GM12878 (cell line): Measurements from ENCODE around the gene ARID1A. TPM values are rescaled to one million over a fixed set of nuclear protein-coding genes. Genes with fewer than 3 reads are reported as not detected.

Experiments used
- ATAC-seq: fragments of 200-7000 bp; cut with Tn5 transposase; 3 replicates; pipeline ENCODE4 v1.9.1; 2020; ENCODE audit warnings: mild to moderate bottlenecking, moderate library complexity
- BruUV-seq: library from RNA; stranded (reverse); fragments of 400-500 nt; replicated peaks from 2 replicates; lab custom pipeline; 2021; lab: Mats Ljungman, UMichigan
- CTCF ChIA-PET: fragments of 300-600 bp; sonication (Branson Sonifier 250); formaldehyde crosslinking; extraction: SDS; loops from one replicate; lab custom pipeline; 2021; ENCODE audit warnings: inconsistent platforms; lab: Yijun Ruan, JAX
- POLR2A ChIA-PET: fragments of 350-600 bp; formaldehyde crosslinking; extraction: SDS; loops from one replicate; lab custom pipeline; 2021; ENCODE audit warnings: inconsistent platforms; lab: Charles Lee
- RAD21 ChIA-PET: fragments of 300-600 bp; sonication (Branson Sonifier 250); formaldehyde crosslinking; loops from one replicate; lab custom pipeline; 2023; ENCODE audit warnings: antibody characterized with exemption; ENCODE audit not compliant: unreplicated experiment; lab: Charles Lee
- SMC1A ChIA-PET: fragments of 300-600 bp; sonication (Branson Sonifier 250); formaldehyde crosslinking; loops from one replicate; lab custom pipeline; 2023; ENCODE audit not compliant: unreplicated experiment, uncharacterized antibody; lab: Charles Lee
- DNase-seq: peaks from one replicate; pipeline ENCODE4 v3.0.0-alpha.2; 2011; ENCODE audit warnings: low read depth, low spot score
- FAIRE-seq: peaks from 3 replicates; lab custom pipeline; 2011; peaks lifted over from hg19 to GRCh38; lab: Jason Lieb, UNC
- H2AFZ ChIP-seq: 2 replicates; pipeline ENCODE4 v1.6.0; 2011; ENCODE audit warnings: low read depth, low read length, control low read depth; ENCODE audit not compliant: control insufficient read depth
- H3K27ac ChIP-seq: 2 replicates; pipeline ENCODE4 v1.5.1; 2011; ENCODE audit warnings: control low read depth; ENCODE audit not compliant: control insufficient read depth, insufficient read depth
- H3K27me3 ChIP-seq, 2 experiments: replicated peaks in 1 of 2; 2 replicates each; pipeline versions ENCODE4 v1.6.0 to v1.6.1; 2011; ENCODE audit warnings: low read length in 1 of 2; ENCODE audit not compliant: control insufficient read depth in 2 of 2, insufficient read depth in 2 of 2
- H3K36me3 ChIP-seq, 2 experiments: 2 replicates each; pipeline ENCODE4 v1.5.1; 2011; ENCODE audit warnings: low read length in 1 of 2; ENCODE audit not compliant: control insufficient read depth in 2 of 2, insufficient read depth in 2 of 2
- H3K4me1 ChIP-seq: 2 replicates; pipeline ENCODE4 v1.6.1; 2011; ENCODE audit warnings: mild to moderate bottlenecking, low read length, moderate library complexity, mixed read lengths; ENCODE audit not compliant: control insufficient read depth, insufficient read depth
- H3K4me2 ChIP-seq: 2 replicates; pipeline ENCODE4 v1.6.0; 2011; ENCODE audit warnings: control low read depth; ENCODE audit not compliant: control insufficient read depth, insufficient read depth
- H3K4me3 ChIP-seq: fragments of 200-600 bp; sonication (generic); 2 replicates; pipeline ENCODE4 v1.5.1; 2016
- H3K79me2 ChIP-seq: 2 replicates; pipeline ENCODE4 v1.6.0; 2011; ENCODE audit warnings: low read length; ENCODE audit not compliant: control insufficient read depth, insufficient read depth
- H3K9ac ChIP-seq: 2 replicates; pipeline ENCODE4 v1.8.0; 2011; ENCODE audit warnings: low read length, control low read depth, mixed read lengths; ENCODE audit not compliant: control insufficient read depth, insufficient read depth
- H3K9me3 ChIP-seq: replicated peaks from 3 replicates; pipeline ENCODE4 v1.5.1; 2011; ENCODE audit warnings: mild to moderate bottlenecking, low read length; ENCODE audit not compliant: control insufficient read depth, insufficient read depth
- H4K20me1 ChIP-seq: 2 replicates; pipeline ENCODE4 v1.6.0; 2011; ENCODE audit not compliant: control insufficient read depth, insufficient read depth
- FOXM1 ChIP-seq: IDR thresholded peaks from 2 replicates; pipeline ENCODE4 v1.6.1; 2012; ENCODE audit warnings: low read depth, mild to moderate bottlenecking, inconsistent platforms, low read length, moderate library complexity
- GATAD2B ChIP-seq: fragments of 450-650 bp; conservative IDR thresholded peaks from 2 replicates; pipeline ENCODE4 v1.6.1; 2017; ENCODE audit warnings: low read depth, mild to moderate bottlenecking, moderate library complexity
- IKZF1 ChIP-seq: fragments of 450-650 bp; conservative IDR thresholded peaks from 2 replicates; pipeline ENCODE4 v1.6.1; 2017; ENCODE audit warnings: antibody characterized with exemption, mild to moderate bottlenecking
- MTA3 ChIP-seq: IDR thresholded peaks from 2 replicates; pipeline ENCODE4 v1.6.1; 2012; ENCODE audit warnings: low read length, inconsistent platforms, borderline replicate concordance
- MXI1 ChIP-seq: fragments of 150-350 bp; IDR thresholded peaks from 2 replicates; pipeline ENCODE4 v1.6.1; 2011; ENCODE audit warnings: low read depth, mild to moderate bottlenecking, inconsistent platforms, low read length, improper control_type of control experiment
- NR2F1 ChIP-seq: fragments of 450-650 bp; conservative IDR thresholded peaks from 2 replicates; pipeline ENCODE4 v1.6.1; 2017; ENCODE audit warnings: mild to moderate bottlenecking
- RAD51 ChIP-seq: fragments of 450-650 bp; IDR thresholded peaks from 2 replicates; pipeline ENCODE4 v1.6.1; 2016; ENCODE audit warnings: moderate library complexity, mild to moderate bottlenecking, inconsistent platforms
- SMARCA5 ChIP-seq: fragments of 450-650 bp; IDR thresholded peaks from 2 replicates; pipeline ENCODE4 v1.6.1; 2017; ENCODE audit warnings: mild to moderate bottlenecking
- SPI1 ChIP-seq: IDR thresholded peaks from 2 replicates; pipeline ENCODE4 v1.6.1; 2011; ENCODE audit warnings: low read depth, mild to moderate bottlenecking, low read length, moderate library complexity, borderline replicate concordance; ENCODE audit not compliant: insufficient read depth
- TCF3 ChIP-seq: IDR thresholded peaks from 2 replicates; pipeline ENCODE4 v1.6.1; 2012; ENCODE audit warnings: low read depth, mild to moderate bottlenecking, low read length, borderline replicate concordance; ENCODE audit not compliant: insufficient read depth
- WGBS: methylation state at CpG from one replicate; pipeline ENCODE4 v1.1.6; 2016; ENCODE audit warnings: low lambda C conversion rate; ENCODE audit not compliant: insufficient replicate concordance, insufficient coverage; ENCODE audit errors: missing lambda C conversion rate; 5-methylcytosine and 5-hydroxymethylcytosine counted together
- in situ Hi-C: fragments of 300-500 bp; cut with MboI; formaldehyde crosslinking; loops from 9 replicates; pipeline ENCODE4 v1.14.3; 2018; ENCODE audit warnings: mixed read lengths
- intact Hi-C: fragments of 100-400 bp; cut with micrococcal nuclease; formaldehyde crosslinking; loops from one replicate; pipeline ENCODE4 v1.14.2; 2022; ENCODE audit not compliant: unreplicated experiment
- polyA plus RNA-seq, 11 experiments: library from polyadenylated mRNA; depleted of rRNA in 4 of 11; unstranded in 6 of 11; stranded (reverse) in 5 of 11; fragments of >200 nt; fragmentation: Nextera tagmentation in 4 of 11; fragmentation: Illumina TruSeq in 1 of 11; extraction: Ambion mirVana in 4 of 11; extraction: Trizol in 1 of 11; gene quantifications; 1 replicate in 1 of 11; 2 replicates in 10 of 11; pipeline versions ENCODE4 v1.2.1 to v1.2.3, GENCODE V29; 2011 to 2016; ENCODE audit warnings: inconsistent platforms in 2 of 11, missing spikeins in 2 of 11, low read depth in 1 of 11
- total RNA-seq, 4 experiments: library from RNA; depleted of rRNA in 3 of 4; stranded (reverse); fragments of >200 nt in 3 of 4; fragmentation: Illumina TruSeq in 1 of 4; extraction: Trizol in 1 of 4; gene quantifications; 2 replicates each; pipeline versions ENCODE4 v1.2.1 to v1.2.3, GENCODE V29; 2013 to 2021

The ARID1A gene
- total and polyA plus RNA-seq, 10 of the 15 experiments (the other 5 are each of a cell fraction or from before 2014, with no cell fraction given), result 10.0 to 98.0 (median 23.5) TPM

GRCh38 chr1:26743426-26744059 lies 47.7 kb downstream of the ARID1A start:
- H4K20me1 ChIP-seq, result no peaks in the 10 kb centered on the region
- no peak overlapping the region for H2AFZ ChIP-seq
- BruUV-seq, result no TSS peak
- H3K4me3 ChIP-seq, result peak overlapping the region; percentile 51
- intact Hi-C loops, result loop anchor here (2.0 to 5.0 kb wide), 2 partner anchors 41 to 43 kb away; partner anchors contain the start of gene PIGV
- FAIRE-seq (no peak), ATAC-seq (peak; percentile 21), DNase-seq (no peak)
- 0% methylated on average over 7 of the region's 8 CpGs for WGBS
- peak overlapping the region; percentile 92 for H3K4me2 ChIP-seq
- ChIA-PET CTCF (interaction anchor here (0.8 to 6.4 kb wide), 18 partner anchors 11 to 746 kb away, joined by 3 to 31 read pairs (median 6); partner anchors contain the start of genes PAFAH2 and PIGV), SMC1A (interaction anchor here (0.9 to 11.2 kb wide), 20 partner anchors 11 to 145 kb away, joined by 3 to 135 read pairs (median 8); no protein-coding TSS in a partner anchor), RAD21 (interaction anchor here (0.7 to 4.5 kb wide), 15 partner anchors 15 to 85 kb away, joined by 3 to 34 read pairs (median 5); partner anchors contain the start of gene PIGV), POLR2A (interaction anchor here (0.7 to 4.0 kb wide), 16 partner anchors 15 to 1358 kb away, joined by 3 to 34 read pairs (median 5); partner anchors contain the start of gene PIGV)
- peaks cover 72% of the 10 kb centered on the region for H3K79me2 ChIP-seq
- in situ Hi-C loops, result no loop called here
- H3K9me3 ChIP-seq, result no peaks in the 10 kb centered on the region
- H3K9ac ChIP-seq, result no peak overlapping the region
- peaks cover 12 to 50% of the 10 kb centered on the region in 2 experiments for H3K36me3 ChIP-seq
- peak overlapping the region; percentile 96 for H3K27ac ChIP-seq
- H3K27me3 ChIP-seq, result no peaks in the 10 kb centered on the region
- peaks cover 55% of the 10 kb centered on the region for H3K4me1 ChIP-seq
- TF ChIP-seq MTA3 (0 out of 2 replicates have a peak, but pooled peaks have one; percentile 24), SMARCA5 (0 out of 2 replicates have a peak, but pooled peaks have one; percentile 16), TCF3 (no peak), IKZF1 (no peak), SPI1 (peak; percentile 41), MXI1 (no peak), RAD51 (no peak), NR2F1 (peak; percentile 61), GATAD2B (no peak), FOXM1 (peak; percentile 35; the same call in 1 of the 2 replicates)
